Panc1 (cell line): ENCODE data around the gene PYHIN1. TPM values are rescaled to one million over a fixed set of nuclear protein-coding genes. Genes with fewer than 3 reads are reported as not detected.

Experiments
- ATAC-seq: fragments of 200-7000 bp; cut with Tn5 transposase; 2 replicates; pipeline ENCODE4 v1.9.1; 2020; ENCODE audit warnings: mild to moderate bottlenecking, moderate library complexity
- BruUV-seq: library from RNA; stranded (reverse); fragments of 400-500 nt; replicated peaks from 2 replicates; lab custom pipeline; 2021; lab: Mats Ljungman, UMichigan
- CTCF ChIA-PET: fragments of 300-600 bp; sonication (Branson Sonifier 250); formaldehyde crosslinking; loops from one replicate; lab custom pipeline; 2022; ENCODE audit warnings: antibody characterized with exemption; lab: Charles Lee
- POLR2A ChIA-PET: fragments of 300-600 bp; sonication (Branson Sonifier 250); formaldehyde crosslinking; loops from one replicate; lab custom pipeline; 2022; ENCODE audit warnings: antibody characterized with exemption; lab: Charles Lee
- DNase-seq: peaks from one replicate; pipeline ENCODE4 v3.0.0-alpha.2; 2010; ENCODE audit warnings: low read depth, low spot score
- H3K27ac ChIP-seq: 2 replicates; pipeline ENCODE4 v1.5.1; 2011; ENCODE audit warnings: mild to moderate bottlenecking, low read length, inconsistent platforms
- H3K27me3 ChIP-seq: fragments of 200-500 bp; sonication (Bioruptor generic); 2 replicates; pipeline ENCODE4 v1.6.0; 2014; ENCODE audit warnings: low read length, inconsistent platforms; ENCODE audit not compliant: control insufficient read depth, insufficient read depth
- H3K36me3 ChIP-seq: fragments of 200-500 bp; sonication (Bioruptor generic); 2 replicates; pipeline ENCODE4 v1.5.1; 2014; ENCODE audit warnings: inconsistent platforms, mild to moderate bottlenecking, low read length, moderate library complexity; ENCODE audit not compliant: control insufficient read depth, insufficient read depth
- H3K4me1 ChIP-seq: 2 replicates; pipeline ENCODE4 v1.5.1; 2011; ENCODE audit warnings: inconsistent platforms, mild to moderate bottlenecking, low read length, moderate library complexity; ENCODE audit not compliant: control insufficient read depth, insufficient read depth
- H3K4me3 ChIP-seq, 2 experiments: 2 replicates each; pipeline ENCODE4 v1.5.1; 2011 to 2012; ENCODE audit warnings: low read depth in 2 of 2, low read length in 2 of 2, mild to moderate bottlenecking in 2 of 2, inconsistent platforms in 1 of 2, moderate library complexity in 1 of 2
- H3K9me3 ChIP-seq: fragments of 200-500 bp; sonication (Bioruptor generic); 2 replicates; pipeline ENCODE4 v1.5.1; 2014; ENCODE audit warnings: low read depth, mild to moderate bottlenecking, inconsistent platforms, low read length, moderate library complexity; ENCODE audit not compliant: control insufficient read depth, insufficient read depth
- POLR2AphosphoS5 ChIP-seq: IDR thresholded peaks from 2 replicates; pipeline ENCODE4 v1.6.1; 2012; ENCODE audit warnings: mild to moderate bottlenecking, low read depth, low read length, moderate library complexity
- SIN3A ChIP-seq: IDR thresholded peaks from 2 replicates; pipeline ENCODE4 v1.6.1; 2012; ENCODE audit warnings: low read depth, mild to moderate bottlenecking, low read length, moderate library complexity, borderline replicate concordance; ENCODE audit not compliant: insufficient read depth
- TCF7L2 ChIP-seq: IDR thresholded peaks from 2 replicates; pipeline ENCODE4 v1.6.1; 2011; ENCODE audit warnings: mild to moderate bottlenecking, low read depth, low read length, inconsistent platforms
- in situ Hi-C: cut with HindIII; loops from 2 replicates; pipeline ENCODE4 v1.10.0; 2016; ENCODE audit warnings: low sequenced_read_pairs, low pct_unique_long_range_greater_than_20kb
- intact Hi-C: fragments of 100-400 bp; cut with micrococcal nuclease; formaldehyde crosslinking; loops from one replicate; pipeline ENCODE4 v1.10.0; 2022; ENCODE audit not compliant: unreplicated experiment
- total RNA-seq: library from RNA; stranded (reverse); gene quantifications from one replicate; pipeline ENCODE4 v1.2.1, GENCODE V29; 2021; ENCODE audit not compliant: unreplicated experiment
- TF ChIP-seq, protein P1 (sequence below): fragments of 450-650 bp; IDR thresholded peaks from 2 replicates; pipeline ENCODE4 v1.5.1; 2017; ENCODE audit warnings: mild to moderate bottlenecking
- TF ChIP-seq, protein P2 (sequence below), 2 experiments: IDR thresholded peaks; 2 replicates each; pipeline ENCODE4 v1.6.1; 2011 to 2012; ENCODE audit warnings: low read depth in 2 of 2, control low read depth in 1 of 2, low read length in 1 of 2, mild to moderate bottlenecking in 1 of 2, moderate library complexity in 1 of 2; ENCODE audit not compliant: insufficient read depth in 1 of 2

PYHIN1 gene
- total RNA-seq, 1 experiment from 2014 or later = not detected

DNA sequence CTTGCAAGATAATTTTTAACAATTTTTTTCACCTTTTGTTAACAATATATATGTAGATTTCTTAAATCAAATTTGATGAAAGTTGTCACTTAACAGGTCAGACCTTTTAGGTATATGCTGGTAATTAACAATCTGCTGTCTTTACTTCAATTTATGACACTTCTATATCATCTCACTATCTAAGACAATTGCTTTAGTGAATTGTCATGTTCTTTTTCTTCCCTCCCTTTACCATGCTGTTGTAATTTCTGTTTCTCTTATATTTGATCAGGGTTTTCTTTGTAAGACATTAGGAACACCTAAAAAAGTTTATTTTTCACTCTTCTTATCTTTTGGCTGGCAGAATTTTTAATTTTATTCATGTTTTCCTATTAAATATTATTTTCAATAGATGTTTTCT, 80.4 kb downstream of the PYHIN1 start:
- in situ Hi-C loops (no loop called here), intact Hi-C loops (no loop called here)
- Histone ChIP-seq H3K9me3 (no peaks in the 10 kb centered on the region), H3K4me1 (no peaks in the 10 kb centered on the region), H3K36me3 (no peaks in the 10 kb centered on the region), H3K4me3 (no peak overlapping the region), H3K27me3 (peaks cover 2% of the 10 kb centered on the region; the same call in 1 of the 2 replicates), H3K27ac (no peak overlapping the region)
- no TSS peak for BruUV-seq
- DNase-seq = no peak
- TF ChIP-seq TCF7L2 = no peak
- TF ChIP-seq SIN3A = no peak
- TF ChIP-seq POLR2AphosphoS5 = no peak
- TF ChIP-seq, protein P1, sequence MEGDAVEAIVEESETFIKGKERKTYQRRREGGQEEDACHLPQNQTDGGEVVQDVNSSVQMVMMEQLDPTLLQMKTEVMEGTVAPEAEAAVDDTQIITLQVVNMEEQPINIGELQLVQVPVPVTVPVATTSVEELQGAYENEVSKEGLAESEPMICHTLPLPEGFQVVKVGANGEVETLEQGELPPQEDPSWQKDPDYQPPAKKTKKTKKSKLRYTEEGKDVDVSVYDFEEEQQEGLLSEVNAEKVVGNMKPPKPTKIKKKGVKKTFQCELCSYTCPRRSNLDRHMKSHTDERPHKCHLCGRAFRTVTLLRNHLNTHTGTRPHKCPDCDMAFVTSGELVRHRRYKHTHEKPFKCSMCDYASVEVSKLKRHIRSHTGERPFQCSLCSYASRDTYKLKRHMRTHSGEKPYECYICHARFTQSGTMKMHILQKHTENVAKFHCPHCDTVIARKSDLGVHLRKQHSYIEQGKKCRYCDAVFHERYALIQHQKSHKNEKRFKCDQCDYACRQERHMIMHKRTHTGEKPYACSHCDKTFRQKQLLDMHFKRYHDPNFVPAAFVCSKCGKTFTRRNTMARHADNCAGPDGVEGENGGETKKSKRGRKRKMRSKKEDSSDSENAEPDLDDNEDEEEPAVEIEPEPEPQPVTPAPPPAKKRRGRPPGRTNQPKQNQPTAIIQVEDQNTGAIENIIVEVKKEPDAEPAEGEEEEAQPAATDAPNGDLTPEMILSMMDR = no peak
- TF ChIP-seq, protein P2, sequence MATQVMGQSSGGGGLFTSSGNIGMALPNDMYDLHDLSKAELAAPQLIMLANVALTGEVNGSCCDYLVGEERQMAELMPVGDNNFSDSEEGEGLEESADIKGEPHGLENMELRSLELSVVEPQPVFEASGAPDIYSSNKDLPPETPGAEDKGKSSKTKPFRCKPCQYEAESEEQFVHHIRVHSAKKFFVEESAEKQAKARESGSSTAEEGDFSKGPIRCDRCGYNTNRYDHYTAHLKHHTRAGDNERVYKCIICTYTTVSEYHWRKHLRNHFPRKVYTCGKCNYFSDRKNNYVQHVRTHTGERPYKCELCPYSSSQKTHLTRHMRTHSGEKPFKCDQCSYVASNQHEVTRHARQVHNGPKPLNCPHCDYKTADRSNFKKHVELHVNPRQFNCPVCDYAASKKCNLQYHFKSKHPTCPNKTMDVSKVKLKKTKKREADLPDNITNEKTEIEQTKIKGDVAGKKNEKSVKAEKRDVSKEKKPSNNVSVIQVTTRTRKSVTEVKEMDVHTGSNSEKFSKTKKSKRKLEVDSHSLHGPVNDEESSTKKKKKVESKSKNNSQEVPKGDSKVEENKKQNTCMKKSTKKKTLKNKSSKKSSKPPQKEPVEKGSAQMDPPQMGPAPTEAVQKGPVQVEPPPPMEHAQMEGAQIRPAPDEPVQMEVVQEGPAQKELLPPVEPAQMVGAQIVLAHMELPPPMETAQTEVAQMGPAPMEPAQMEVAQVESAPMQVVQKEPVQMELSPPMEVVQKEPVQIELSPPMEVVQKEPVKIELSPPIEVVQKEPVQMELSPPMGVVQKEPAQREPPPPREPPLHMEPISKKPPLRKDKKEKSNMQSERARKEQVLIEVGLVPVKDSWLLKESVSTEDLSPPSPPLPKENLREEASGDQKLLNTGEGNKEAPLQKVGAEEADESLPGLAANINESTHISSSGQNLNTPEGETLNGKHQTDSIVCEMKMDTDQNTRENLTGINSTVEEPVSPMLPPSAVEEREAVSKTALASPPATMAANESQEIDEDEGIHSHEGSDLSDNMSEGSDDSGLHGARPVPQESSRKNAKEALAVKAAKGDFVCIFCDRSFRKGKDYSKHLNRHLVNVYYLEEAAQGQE (IDR thresholded peaks at IDR 0.05; ENCODE audit: insufficient read depth in 1 of 2, low read depth in 2 of 2, low read length in 1 of 2) = no peak
- ATAC-seq = no peak
- ChIA-PET POLR2A (no interaction called here), CTCF (no interaction called here)

DNA sequence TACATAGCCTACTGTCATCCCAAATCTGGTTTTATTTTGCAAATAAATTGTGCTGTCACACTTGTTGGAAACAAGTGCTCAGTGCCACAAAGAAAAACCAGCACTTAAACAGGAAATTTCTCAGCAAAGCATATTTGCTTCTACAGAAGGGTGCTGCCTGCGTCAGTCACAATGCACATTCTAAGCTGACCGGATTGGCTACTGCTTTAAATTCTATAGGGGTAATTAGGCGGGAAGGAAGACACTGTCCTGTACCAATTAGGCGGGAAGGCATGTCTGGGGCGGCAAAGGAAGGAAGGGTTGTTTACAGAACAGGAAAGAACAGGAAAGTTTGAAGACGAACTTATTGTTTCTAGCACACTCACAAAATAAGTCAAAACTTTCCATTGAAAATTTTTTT, 81.1 kb downstream of the PYHIN1 start:
- no peak for DNase-seq
- in situ Hi-C loops = no loop called here
- H3K4me1 ChIP-seq = no peaks in the 10 kb centered on the region
- TF ChIP-seq TCF7L2 = no peak
- TF ChIP-seq, protein P1 = no peak
- TF ChIP-seq, protein P2 (IDR thresholded peaks at IDR 0.05; ENCODE audit: insufficient read depth in 1 of 2, low read depth in 2 of 2, low read length in 1 of 2) = no peak
- no peak for TF ChIP-seq POLR2AphosphoS5
- TF ChIP-seq SIN3A = no peak
- POLR2A ChIA-PET = no interaction called here
- no peak for ATAC-seq
- no TSS peak for BruUV-seq
- peaks cover 2% of the 10 kb centered on the region; the same call in 1 of the 2 replicates for H3K27me3 ChIP-seq
- H3K36me3 ChIP-seq = no peaks in the 10 kb centered on the region
- intact Hi-C loops = no loop called here
- no peaks in the 10 kb centered on the region for H3K9me3 ChIP-seq
- H3K4me3 ChIP-seq = no peak overlapping the region
- H3K27ac ChIP-seq = no peak overlapping the region
- CTCF ChIA-PET = no interaction called here
